Fibroblast of skin of abdomen (primary cell): ENCODE data around the gene NOXA1.

Source experiments
- DNase-seq: peaks from one replicate; pipeline ENCODE4 v3.0.0-alpha.2; 2013

The NOXA1 gene

GRCh38 chr9:137455359-137455991 lies 32.3 kb downstream of the NOXA1 start:
- DNase-seq = no peak

- DNase-seq = peak; percentile 27
Observed at GRCh38 chr9:137456061-137456863, 33.1 kb downstream of the NOXA1 start.

- DNase-seq = no peak
Observed at GRCh38 chr9:137456864-137457405, 33.7 kb downstream of the NOXA1 start.

GRCh38 chr9:137457406-137458193 lies 34.4 kb downstream of the NOXA1 start:
- no peak for DNase-seq

- no peak for DNase-seq
Observed at GRCh38 chr9:137458194-137459151, 35.3 kb downstream of the NOXA1 start.

GRCh38 chr9:137459152-137459600 lies 36.0 kb downstream of the NOXA1 start, which contains the start of gene NSMF:
NSMF (minus strand) TSS chr9:137459334; CDS start chr9:137459102, 232 bp downstream.
- peak; percentile 92 for DNase-seq

GRCh38 chr9:137459601-137460362 lies 36.6 kb downstream of the NOXA1 start:
- DNase-seq = no peak

GRCh38 chr9:137460363-137461315 lies 37.4 kb downstream of the NOXA1 start:
- DNase-seq = no peak

GRCh38 chr9:137461316-137461662 lies 38.1 kb downstream of the NOXA1 start:
- no peak for DNase-seq

- DNase-seq = no peak
Observed at GRCh38 chr9:137461663-137462395, 38.6 kb downstream of the NOXA1 start.

GRCh38 chr9:137462396-137462985 lies 39.3 kb downstream of the NOXA1 start:
- no peak for DNase-seq

- DNase-seq = no peak
Observed at GRCh38 chr9:137462986-137463930, 40.1 kb downstream of the NOXA1 start.

GRCh38 chr9:137463931-137464290 lies 40.7 kb downstream of the NOXA1 start:
- DNase-seq = no peak

- DNase-seq = no peak
Observed at GRCh38 chr9:137464291-137464999, 41.3 kb downstream of the NOXA1 start.

- no peak for DNase-seq
Observed at GRCh38 chr9:137465000-137465719, 42.0 kb downstream of the NOXA1 start.
